Lower lobe of right lung (tissue), 2 donors: Measurements from ENCODE around the gene CD160. TPM values are rescaled to one million over a fixed set of nuclear protein-coding genes. Genes with fewer than 3 reads are reported as not detected.
A peak's percentile ranks its signal among the peaks of the same experiment; 100 is the strongest.
"Not testable (repeated sequence)": the region's sequence is repeated elsewhere in the genome, so short reads cannot be mapped to it uniquely, and the experiment has no call there.

Experiments
- ATAC-seq, 2 donors: fragments of 200-7000 bp; cut with Tn5 transposase; one replicate each; pipeline ENCODE4 v1.9.1; 2020 to 2022; ENCODE audit warnings: mild to moderate bottlenecking in 2 of 2, moderate library complexity in 2 of 2
- DNase-seq: peaks from one replicate; pipeline ENCODE4 v3.0.0-alpha.2; 2020
- H3K27ac ChIP-seq: fragments of 200-600 bp; one replicate; pipeline ENCODE4 v1.8.0; 2022
- H3K27me3 ChIP-seq: fragments of 200-600 bp; one replicate; pipeline ENCODE4 v1.8.0; 2022; ENCODE audit warnings: low read depth
- H3K36me3 ChIP-seq: fragments of 200-600 bp; one replicate; pipeline ENCODE4 v1.8.0; 2022; ENCODE audit warnings: mild to moderate bottlenecking
- H3K4me1 ChIP-seq: fragments of 200-600 bp; one replicate; pipeline ENCODE4 v1.8.0; 2022
- H3K4me3 ChIP-seq: fragments of 200-600 bp; one replicate; pipeline ENCODE4 v1.8.0; 2022; ENCODE audit warnings: mild to moderate bottlenecking
- H3K9me3 ChIP-seq: fragments of 200-600 bp; one replicate; pipeline ENCODE4 v1.8.0; 2022
- CTCF ChIP-seq: fragments of 200-600 bp; IDR thresholded peaks from one replicate; pipeline ENCODE4 v1.8.0; 2022; ENCODE audit warnings: antibody characterized with exemption, mild to moderate bottlenecking
- intact Hi-C: fragments of 100-400 bp; cut with DNase I; formaldehyde crosslinking; loops from one replicate; pipeline ENCODE4 v1.11.0; 2022
- total RNA-seq: library from RNA; stranded (reverse); fragmentation: NEBNext Ultra II Directional; extraction: Animal tissue kit (Norgen Biotek cat#: 25700); gene quantifications from one replicate; pipeline ENCODE4 v1.2.1, GENCODE V29; 2021
- donor health status: DM: no; HTN: yes; CAD: no; lungs with severe emphysema.

CD160 gene
- total RNA-seq, 1 donor from 2014 or later = 1.1 TPM

GRCh38 chr1:145716641-145717345 lies 2.5 kb upstream of the CD160 start:
- DNase-seq = no peak
- TF ChIP-seq CTCF = no peak

GRCh38 chr1:145717833-145718232 lies 1.5 kb upstream of the CD160 start:
- DNase-seq (no peak), ATAC-seq (no peak)
- H3K4me3 ChIP-seq = no peak overlapping the region
- no peaks in the 10 kb centered on the region for H3K36me3 ChIP-seq
- H3K27ac ChIP-seq = no peak overlapping the region
- peaks cover 11% of the 10 kb centered on the region for H3K4me1 ChIP-seq
- H3K27me3 ChIP-seq = peaks cover 12% of the 10 kb centered on the region
- intact Hi-C loops = no loop called here
- H3K9me3 ChIP-seq = no peaks in the 10 kb centered on the region
- no peak for TF ChIP-seq CTCF

More at GRCh38 chr1:145716641-145717345, 2.5 kb upstream of the CD160 start:
- H3K9me3 ChIP-seq = no peaks in the 10 kb centered on the region
- H3K4me3 ChIP-seq = no peak overlapping the region
- ATAC-seq = no peak
- H3K4me1 ChIP-seq = peaks cover 11% of the 10 kb centered on the region
- H3K27me3 ChIP-seq = peaks cover 9% of the 10 kb centered on the region
- intact Hi-C loops = no loop called here
- no peak overlapping the region for H3K27ac ChIP-seq
- H3K36me3 ChIP-seq = no peaks in the 10 kb centered on the region

GRCh38 chr1:145718465-145718864 lies 834 bp upstream of the CD160 start:
- H3K27me3 ChIP-seq = peaks cover 12% of the 10 kb centered on the region
- H3K36me3 ChIP-seq, H3K27ac ChIP-seq, DNase-seq, intact Hi-C loops, H3K4me3 ChIP-seq, H3K9me3 ChIP-seq, ATAC-seq: not testable (repeated sequence)
- peaks cover 11% of the 10 kb centered on the region for H3K4me1 ChIP-seq

- peaks cover 12% of the 10 kb centered on the region for H3K27me3 ChIP-seq
- H3K4me1 ChIP-seq = peaks cover 11% of the 10 kb centered on the region
- ATAC-seq (peak in 1 of 2 donors; percentile 32), DNase-seq (no peak)
- H3K36me3 ChIP-seq = no peaks in the 10 kb centered on the region
- no peak overlapping the region for H3K4me3 ChIP-seq
- no peak overlapping the region for H3K27ac ChIP-seq
- intact Hi-C loops = no loop called here
- H3K9me3 ChIP-seq = no peaks in the 10 kb centered on the region
- no peak for TF ChIP-seq CTCF
Observed at GRCh38 chr1:145720556-145720877, 1.2 kb downstream of the CD160 start.

- Histone ChIP-seq H3K36me3 (no peaks in the 10 kb centered on the region), H3K4me1 (peaks cover 11% of the 10 kb centered on the region), H3K9me3 (no peaks in the 10 kb centered on the region), H3K27me3 (peaks cover 12% of the 10 kb centered on the region), H3K4me3 (peak overlapping the region; percentile 35), H3K27ac (no peak overlapping the region)
- intact Hi-C loops = no loop called here
- TF ChIP-seq CTCF = peak; percentile 96
- DNase-seq (peak; percentile 78), ATAC-seq (peak; percentile 94 to 97)
Observed at GRCh38 chr1:145720878-145721671, 1.8 kb downstream of the CD160 start.

- H3K36me3 ChIP-seq, H3K27ac ChIP-seq, DNase-seq, H3K4me1 ChIP-seq, ATAC-seq, intact Hi-C loops, H3K27me3 ChIP-seq, H3K9me3 ChIP-seq, H3K4me3 ChIP-seq: not testable (repeated sequence)
Observed at GRCh38 chr1:145726193-145726592, 6.9 kb downstream of the CD160 start.
